Central memory CD4-positive, alpha-beta T cell (primary cell): ENCODE results near the gene MDM2.
"Not testable (repeated sequence)": the region's sequence is repeated elsewhere in the genome, so short reads cannot be mapped to it uniquely, and the experiment has no call there.

ENCODE experiments used
- DNase-seq: peaks from one replicate; pipeline ENCODE4 v3.0.0; 2022

Gene MDM2

GRCh38 chr12:68806488-68807237 lies 1.3 kb upstream of the MDM2 start:
- DNase-seq = no peak

GRCh38 chr12:68807274-68807575 lies 752 bp upstream of the MDM2 start:
- DNase-seq = not testable (repeated sequence)

- peak; percentile 17 for DNase-seq
Observed at GRCh38 chr12:68808388-68809189, 612 bp downstream of the MDM2 start.

GRCh38 chr12:68809190-68810026 lies 1.4 kb downstream of the MDM2 start:
- DNase-seq = no peak

- DNase-seq = not testable (repeated sequence)
Observed at GRCh38 chr12:68810027-68810389, 2.0 kb downstream of the MDM2 start.

- not testable (repeated sequence) for DNase-seq
Observed at GRCh38 chr12:68811573-68811972, 3.6 kb downstream of the MDM2 start.

- DNase-seq = no peak
Observed at GRCh38 chr12:68812553-68813241, 4.7 kb downstream of the MDM2 start.

- no peak for DNase-seq
Observed at GRCh38 chr12:68813242-68813593, 5.2 kb downstream of the MDM2 start.

- no peak for DNase-seq
Observed at GRCh38 chr12:68814490-68815231, 6.7 kb downstream of the MDM2 start.

- no peak for DNase-seq
Observed at GRCh38 chr12:68815232-68815927, 7.4 kb downstream of the MDM2 start.

- no peak for DNase-seq
Observed at GRCh38 chr12:68815928-68816800, 8.2 kb downstream of the MDM2 start.

GRCh38 chr12:68819481-68819880 lies 11.5 kb downstream of the MDM2 start:
- not testable (repeated sequence) for DNase-seq

- no peak for DNase-seq
Observed at GRCh38 chr12:68821357-68822188, 13.6 kb downstream of the MDM2 start.

- DNase-seq = no peak
Observed at GRCh38 chr12:68823696-68824095, 15.7 kb downstream of the MDM2 start.

- no peak for DNase-seq
Observed at GRCh38 chr12:68824131-68824530, 16.2 kb downstream of the MDM2 start.

- no peak for DNase-seq
Observed at GRCh38 chr12:68824597-68825250, 16.7 kb downstream of the MDM2 start.

- no peak for DNase-seq
Observed at GRCh38 chr12:68825569-68826217, 17.7 kb downstream of the MDM2 start.

GRCh38 chr12:68827895-68828671 lies 20.1 kb downstream of the MDM2 start:
- DNase-seq = no peak
